Measurements from ENCODE around the gene TFCP2.
"Not testable (repeated sequence)": the region's sequence is repeated elsewhere in the genome, so short reads cannot be mapped to it uniquely, and the experiment has no call there.

TFCP2 gene

DNA sequence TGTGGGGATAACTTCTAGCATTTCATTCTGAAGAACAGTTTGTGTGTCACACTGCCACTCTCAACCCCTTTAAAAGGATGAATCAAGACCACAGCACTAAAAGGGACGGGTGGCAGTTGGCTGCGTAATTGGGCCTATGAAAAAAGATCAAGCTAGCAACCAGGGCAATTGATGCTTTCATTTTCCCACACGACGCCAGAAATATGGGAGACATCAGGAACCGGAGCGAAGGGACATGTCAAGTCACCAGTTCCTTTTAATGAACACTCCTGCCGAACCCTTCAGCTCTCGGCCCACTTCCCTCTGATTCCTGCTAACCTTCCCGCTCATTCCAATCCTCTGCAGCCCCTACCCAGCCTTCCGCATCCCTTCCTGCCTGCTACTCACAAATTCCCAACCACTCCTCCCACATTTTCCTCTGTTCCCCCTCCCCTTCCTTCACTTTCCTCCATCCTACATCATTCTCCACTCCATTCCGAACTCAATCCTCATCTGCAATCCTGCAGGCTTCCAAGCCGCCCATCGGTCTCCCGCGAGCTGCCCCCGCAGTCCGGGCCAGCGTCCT is 90.3 kb downstream of the TFCP2 start:
- peak; percentile 15 for DNase-seq
- peak; percentile 5 for ATAC-seq

GRCh38 chr12:51081421-51081820 is 91.5 kb downstream of the TFCP2 start:
- ATAC-seq (no peak), DNase-seq (no peak)

GRCh38 chr12:51080136-51080535 is 92.8 kb downstream of the TFCP2 start:
- ATAC-seq (no peak), DNase-seq (no peak)

- DNase-seq, ATAC-seq: not testable (repeated sequence)
Measured at GRCh38 chr12:51078866-51079265, 94.1 kb downstream of the TFCP2 start.

GRCh38 chr12:51078346-51078745 is 94.6 kb downstream of the TFCP2 start:
- not testable (repeated sequence) for ATAC-seq, DNase-seq

- no peak for ATAC-seq
- no peak for DNase-seq
Measured at GRCh38 chr12:51077930-51078329, 95.0 kb downstream of the TFCP2 start.

GRCh38 chr12:51076236-51076930 is 96.6 kb downstream of the TFCP2 start:
- DNase-seq: peak; percentile 12
- ATAC-seq: peak; percentile 86

DNA sequence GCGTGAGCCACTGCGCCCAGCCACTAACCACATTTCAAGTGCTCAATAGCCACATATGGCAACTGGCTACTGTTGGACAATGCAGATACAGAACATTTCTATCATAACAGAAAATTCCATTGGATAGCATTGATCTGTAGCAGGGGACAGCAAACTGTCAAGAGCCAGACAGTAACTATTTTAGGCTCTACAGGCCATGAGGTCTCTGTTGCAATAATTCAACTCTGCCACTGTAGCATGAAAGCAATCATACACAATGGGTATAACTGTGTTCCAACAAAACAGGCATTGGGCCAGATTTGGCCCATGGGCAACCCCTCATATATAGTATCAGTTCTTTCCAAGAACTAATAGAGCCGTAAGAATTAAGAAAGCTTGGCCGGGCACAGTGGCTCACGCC is 97.5 kb downstream of the TFCP2 start:
- no peak for DNase-seq
- ATAC-seq: no peak

DNA sequence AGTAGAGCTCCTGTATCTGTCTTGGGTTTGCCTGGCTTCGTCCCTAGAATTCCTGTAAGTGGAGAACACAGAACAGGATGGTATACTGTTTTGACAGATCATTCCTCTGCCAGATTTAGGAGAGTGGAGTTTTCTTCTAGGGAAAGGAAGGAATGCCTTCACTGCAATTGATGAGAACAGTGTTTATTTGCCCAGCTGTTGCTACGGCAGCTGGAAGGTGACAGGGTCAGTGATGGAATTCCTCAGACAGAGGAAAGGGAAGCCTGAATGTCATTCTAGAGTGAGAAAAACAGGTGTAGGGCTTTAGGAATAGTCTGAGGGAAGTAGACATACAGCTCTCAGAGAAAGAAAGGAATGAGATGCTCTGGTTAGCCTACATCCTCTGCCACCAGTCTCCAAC is 101.3 kb downstream of the TFCP2 start:
- ATAC-seq: no peak
- no peak for DNase-seq

- DNase-seq (no peak), ATAC-seq (no peak)
Measured at GRCh38 chr12:51070004-51070403, 102.9 kb downstream of the TFCP2 start.

GRCh38 chr12:51067771-51068170 is 105.2 kb downstream of the TFCP2 start:
- ATAC-seq (no peak), DNase-seq (no peak)

- DNase-seq (no peak), ATAC-seq (no peak)
Measured at GRCh38 chr12:51067229-51067628, 105.7 kb downstream of the TFCP2 start.

- DNase-seq (no peak), ATAC-seq (no peak)
Measured at GRCh38 chr12:51065530-51065929, 107.4 kb downstream of the TFCP2 start.

- ATAC-seq: no peak
- DNase-seq: no peak
Measured at GRCh38 chr12:51062631-51063397, 110.1 kb downstream of the TFCP2 start.

DNA sequence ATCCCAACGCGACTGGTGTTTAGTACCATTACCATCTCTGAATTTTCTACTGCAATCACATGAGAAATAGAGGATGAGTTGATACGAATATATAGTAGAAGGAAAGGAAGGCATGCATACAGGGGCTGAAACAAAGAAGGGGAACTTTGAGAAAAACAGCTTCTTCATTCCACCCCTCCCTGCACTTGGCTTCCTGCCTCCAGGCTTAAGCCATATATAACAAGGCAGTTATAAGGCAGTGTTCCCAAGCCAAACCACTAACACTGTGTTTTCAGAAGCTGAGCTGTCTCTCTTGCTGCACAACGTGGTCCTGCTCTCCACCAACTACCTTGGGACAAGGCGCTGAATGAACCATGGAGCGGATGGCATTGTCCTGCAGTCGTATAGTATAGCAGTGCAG is 113.8 kb downstream of the TFCP2 start:
- DNase-seq (no peak), ATAC-seq (no peak)

DNA sequence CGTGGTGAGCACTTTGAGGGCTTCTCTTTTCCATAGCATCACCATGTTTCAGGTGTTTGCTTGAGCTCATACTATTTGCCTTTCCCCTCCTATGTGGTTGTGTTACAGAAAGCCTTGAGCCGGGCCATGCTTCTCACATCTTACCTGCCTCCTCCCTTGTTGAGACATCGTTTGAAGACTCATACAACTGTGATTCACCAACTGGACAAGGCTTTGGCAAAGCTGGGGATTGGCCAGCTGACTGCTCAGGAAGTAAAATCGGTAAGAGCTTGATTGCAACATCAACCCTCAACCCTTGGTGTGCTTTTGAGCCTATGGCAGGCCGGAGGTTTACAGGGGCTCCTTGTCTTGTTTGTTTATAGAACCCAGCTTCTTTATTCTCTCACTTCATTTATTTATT is 116.7 kb downstream of the TFCP2 start:
- DNase-seq (no peak), ATAC-seq (no peak)

GRCh38 chr12:51055060-51055459 is 117.9 kb downstream of the TFCP2 start:
- ATAC-seq: no peak
- no peak for DNase-seq

GRCh38 chr12:51051787-51052186 is 121.1 kb downstream of the TFCP2 start:
- DNase-seq: no peak
- ATAC-seq: no peak

GRCh38 chr12:51049525-51049924 is 123.4 kb downstream of the TFCP2 start:
- DNase-seq: no peak
- no peak for ATAC-seq

- no peak for ATAC-seq
- DNase-seq: peak; percentile 19
Measured at GRCh38 chr12:51048661-51049251, 124.2 kb downstream of the TFCP2 start.

- ATAC-seq: peak; percentile 99
Measured at GRCh38 chr12:51047655-51048540, 125.0 kb downstream of the TFCP2 start, which contains the start of gene LETMD1. Gene LETMD1, plus strand, starts transcription at chr12:51048327. Its CDS starts 30 bp downstream, at chr12:51048357.

More at GRCh38 chr12:51047655-51048540, 125.0 kb downstream of the TFCP2 start, which contains the start of gene LETMD1:
- DNase-seq: peak; percentile 89
